HepG2 (cell line): Measurements from ENCODE around the gene KIF21B. TPM values are rescaled to one million over a fixed set of nuclear protein-coding genes. Genes with fewer than 3 reads are reported as not detected.

Experiments
- ATAC-seq: fragments of 200-7000 bp; cut with Tn5 transposase; 3 replicates; pipeline ENCODE4 v1.9.1; 2020; ENCODE audit warnings: mild to moderate bottlenecking, moderate library complexity
- BruUV-seq: library from RNA; stranded (reverse); fragments of 400-500 nt; replicated peaks from 2 replicates; lab custom pipeline; 2021; lab: Mats Ljungman, UMichigan
- CTCF ChIA-PET: fragments of 300-600 bp; formaldehyde crosslinking; extraction: SDS; loops from one replicate; lab custom pipeline; 2021; ENCODE audit warnings: low total read pairs, inconsistent platforms, low intra/inter-chr PET ratio; lab: Yijun Ruan, JAX
- POLR2A ChIA-PET: fragments of 350-600 bp; sonication (Branson Sonifier 250); formaldehyde crosslinking; loops from one replicate; lab custom pipeline; 2020; ENCODE audit warnings: antibody characterized with exemption, inconsistent platforms; lab: Yijun Ruan, JAX
- DNase-seq: peaks from one replicate; pipeline ENCODE4 v3.0.0-alpha.2; 2015; ENCODE audit warnings: low spot score
- FAIRE-seq: peaks from 3 replicates; lab custom pipeline; 2011; peaks lifted over from hg19 to GRCh38; lab: Jason Lieb, UNC
- H2AFZ ChIP-seq: one replicate; pipeline ENCODE4 v1.6.1; 2011; ENCODE audit warnings: low read length, inconsistent platforms
- H3K27ac ChIP-seq: fragments of 300-600 bp; 3 replicates; pipeline ENCODE4 v1.8.0; 2011; ENCODE audit warnings: mixed run types, mild to moderate bottlenecking, mixed read lengths, low read length, inconsistent platforms; ENCODE audit not compliant: insufficient read depth; ENCODE audit errors: extremely low read length
- H3K27me3 ChIP-seq, 2 experiments: fragments of 200-600 bp in 1 of 2; 2 replicates in 1 of 2; 3 replicates in 1 of 2; pipeline versions ENCODE4 v1.6.0 to v1.8.0; 2011; ENCODE audit warnings: low read length in 2 of 2, mild to moderate bottlenecking in 2 of 2, moderate library complexity in 2 of 2, inconsistent platforms in 1 of 2; ENCODE audit not compliant: insufficient read depth in 2 of 2, control insufficient read depth in 1 of 2
- H3K36me3 ChIP-seq, 2 experiments: fragments of 200-600 bp in 1 of 2; replicated peaks in 1 of 2; 2 replicates in 1 of 2; 3 replicates in 1 of 2; pipeline versions ENCODE4 v1.5.1 to v1.8.0; 2011; ENCODE audit warnings: low read length in 2 of 2, inconsistent platforms in 1 of 2; ENCODE audit not compliant: insufficient read depth in 2 of 2, control insufficient read depth in 1 of 2
- H3K4me1 ChIP-seq: 2 replicates; pipeline ENCODE4 v1.5.1; 2012; ENCODE audit warnings: low read length, inconsistent platforms; ENCODE audit not compliant: insufficient read depth
- H3K4me2 ChIP-seq: 2 replicates; pipeline ENCODE4 v1.6.0; 2011; ENCODE audit warnings: low read depth, low read length, inconsistent platforms
- H3K4me3 ChIP-seq, 3 experiments: fragments of 200-600 bp in 1 of 3; sonication (generic), shearing (Covaris generic) in 1 of 3; replicated peaks in 1 of 3; 2 replicates each; pipeline ENCODE4 v1.5.1; 2011 to 2016; ENCODE audit warnings: low read length in 3 of 3, inconsistent platforms in 2 of 3, low read depth in 2 of 3, mild to moderate bottlenecking in 2 of 3, control low read depth in 1 of 3, mixed read lengths in 1 of 3; ENCODE audit not compliant: insufficient read depth in 1 of 3
- H3K79me2 ChIP-seq: one replicate; pipeline ENCODE4 v1.6.1; 2011; ENCODE audit warnings: low read length, inconsistent platforms; ENCODE audit not compliant: insufficient read depth
- H3K9ac ChIP-seq: 2 replicates; pipeline ENCODE4 v1.6.0; 2011; ENCODE audit warnings: mild to moderate bottlenecking, low read depth, low read length, inconsistent platforms; ENCODE audit not compliant: insufficient read depth
- H3K9me3 ChIP-seq: 2 replicates; pipeline ENCODE4 v1.5.1; 2012; ENCODE audit warnings: mild to moderate bottlenecking, low read length
- H4K20me1 ChIP-seq: 2 replicates; pipeline ENCODE4 v1.6.0; 2011; ENCODE audit warnings: inconsistent platforms, mild to moderate bottlenecking, low read length, moderate library complexity; ENCODE audit not compliant: insufficient read depth
- THAP9 ChIP-seq: sonication (generic); formaldehyde crosslinking; IDR thresholded peaks from 2 replicates; pipeline ENCODE4; 2020; ENCODE audit warnings: missing genetic modification reagents, mild to moderate bottlenecking, borderline replicate concordance
- ZHX1 ChIP-seq: sonication (generic); formaldehyde crosslinking; IDR thresholded peaks from 2 replicates; pipeline ENCODE4 v1.8.1; 2022; ENCODE audit warnings: low read depth, mild to moderate bottlenecking, missing genetic modification reagents
- WGBS: methylation state at CpG from one replicate; pipeline ENCODE4 v1.1.6; 2017; ENCODE audit warnings: low lambda C conversion rate; 5-methylcytosine and 5-hydroxymethylcytosine counted together
- in situ Hi-C: cut with HindIII; loops from 2 replicates; pipeline ENCODE4 v1.10.0; 2017; ENCODE audit warnings: low pct_unique_long_range_greater_than_20kb; ENCODE audit not compliant: extremely low pct_ligation_motif_present
- intact Hi-C: fragments of 100-400 bp; cut with micrococcal nuclease; formaldehyde crosslinking; loops from one replicate; pipeline ENCODE4 v1.10.0; 2022; ENCODE audit not compliant: unreplicated experiment
- polyA plus RNA-seq, 8 experiments: library from polyadenylated mRNA; depleted of rRNA in 3 of 8; stranded (reverse) in 7 of 8; unstranded in 1 of 8; fragments of >200 nt; fragmentation: Illumina TruSeq in 4 of 8; extraction: Trizol in 4 of 8; gene quantifications; 2 replicates each; pipeline versions ENCODE4 v1.2.1 to v1.2.3, GENCODE V29; 2011 to 2016; ENCODE audit warnings: low read depth in 4 of 8, missing spikeins in 1 of 8, mixed read lengths in 1 of 8; ENCODE audit not compliant: insufficient read depth in 1 of 8
- total RNA-seq, 5 experiments: library from RNA; depleted of rRNA; stranded (reverse); fragments of >200 nt; fragmentation: Illumina TruSeq; extraction: Trizol; gene quantifications; 2 replicates each; pipeline ENCODE4 v1.2.3, GENCODE V29; 2016; ENCODE audit warnings: low read depth in 1 of 5

KIF21B gene
- total and polyA plus RNA-seq, 2 of the 13 experiments (the other 11 are each of a cell fraction or from before 2014, with no cell fraction given): 0.17 to 0.20 TPM

GRCh38 chr1:201022820-201023516 is 546 bp downstream of the KIF21B start:
- H3K79me2 ChIP-seq: no peaks in the 10 kb centered on the region
- no peak overlapping the region for H3K27ac ChIP-seq
- BruUV-seq: no TSS peak
- ATAC-seq (no peak), FAIRE-seq (no peak), DNase-seq (no peak)
- WGBS: 5% methylated on average over 19 of the region's 56 CpGs
- no peak overlapping the region for H3K9ac ChIP-seq
- peak overlapping the region; percentile 40 to 68 (median 55); a peak in 5 of 6 replicates for H3K4me3 ChIP-seq
- POLR2A ChIA-PET: interaction anchor here (1.4 kb wide), 1 partner anchor 127 kb away, joined by 3 read pairs; no protein-coding TSS in a partner anchor
- peaks cover 51% of the 10 kb centered on the region for H3K4me1 ChIP-seq
- H3K36me3 ChIP-seq: no peaks in the 10 kb centered on the region
- peak overlapping the region; percentile 67 for H3K4me2 ChIP-seq
- in situ Hi-C loops: no loop called here
- no peaks in the 10 kb centered on the region for H3K9me3 ChIP-seq
- peaks cover 7 to 43% of the 10 kb centered on the region in 2 experiments; a peak in 4 of 5 replicates for H3K27me3 ChIP-seq
- intact Hi-C loops: loop anchor here (5.0 kb wide), 1 partner anchor 131 kb away; the partner anchor contains the start of gene INAVA
- CTCF ChIA-PET: no interaction called here
- no peaks in the 10 kb centered on the region for H4K20me1 ChIP-seq
- no peak for TF ChIP-seq THAP9 (CRISPR knock-in tag)
- TF ChIP-seq ZHX1: 0 out of 2 replicates have a peak, but pooled peaks have one; percentile 18
- TF ChIP-seq, all 625 proteins: peak for 1
- no peak overlapping the region for H2AFZ ChIP-seq
